ENCODE results near the gene GALNT3. TPM values are rescaled to one million over a fixed set of nuclear protein-coding genes. Genes with fewer than 3 reads are reported as not detected.

Gene GALNT3
- total and polyA plus RNA-seq, 2 of the 13 experiments (the other 11 are each of a cell fraction or from before 2014, with no cell fraction given), result 0.29 to 0.30 TPM

DNA sequence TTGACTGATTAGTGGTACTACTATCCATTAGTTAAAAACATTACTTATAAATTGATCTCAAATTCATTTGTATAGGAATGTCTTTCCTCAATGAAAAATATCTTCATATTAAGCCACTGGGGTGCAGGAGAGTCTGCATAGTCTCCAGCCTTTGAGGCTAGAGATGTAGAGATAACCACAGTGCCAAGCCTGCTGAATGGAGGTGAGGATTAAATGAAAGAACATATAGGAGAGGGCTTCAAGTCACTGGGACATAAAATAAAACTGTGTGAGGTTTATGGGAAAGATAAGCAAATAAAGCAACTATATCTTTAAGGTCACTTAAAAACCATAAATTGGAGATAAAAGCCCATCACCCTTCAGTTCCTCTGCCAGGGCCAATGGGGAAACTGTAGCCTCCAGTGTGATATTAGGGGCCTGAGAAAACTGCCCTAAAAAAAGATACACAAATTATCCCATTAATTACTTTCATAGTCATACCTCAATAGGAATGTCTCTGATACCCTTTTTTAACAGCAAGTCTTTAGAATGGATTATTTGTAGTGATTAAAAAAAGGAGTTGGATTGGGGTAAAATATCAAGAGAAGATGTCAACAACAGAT, 27.6 kb downstream of the GALNT3 start:
- H3K27ac ChIP-seq (ENCODE audit: extremely low read length, insufficient read depth, low read length), result no peak overlapping the region
- intact Hi-C loops (cut with micrococcal nuclease; ENCODE audit: unreplicated experiment), result no loop called here
- in situ Hi-C loops (cut with HindIII; ENCODE audit: extremely low pct_ligation_motif_present, low pct_unique_long_range_greater_than_20kb), result no loop called here
- peaks cover 0 to 4% of the 10 kb centered on the region in 2 experiments; a peak in 2 of 5 replicates for H3K27me3 ChIP-seq (ENCODE audit: control insufficient read depth in 1 of 2, insufficient read depth in 2 of 2, low read length in 2 of 2)
- H3K4me3 ChIP-seq (replicated peaks in 1 of 3; ENCODE audit: insufficient read depth in 1 of 3, low read depth in 2 of 3, low read length in 3 of 3), result no peak overlapping the region
- no peak overlapping the region for H2AFZ ChIP-seq (ENCODE audit: low read length)
- H3K4me2 ChIP-seq (ENCODE audit: low read depth, low read length), result peak overlapping the region; percentile 16; the same call in 1 of the 2 replicates
- peaks cover 13% of the 10 kb centered on the region for H3K4me1 ChIP-seq (ENCODE audit: insufficient read depth, low read length)
- DNase-seq (ENCODE audit: low spot score) (peak; percentile 31), ATAC-seq (peak; percentile 89), FAIRE-seq (peak; percentile 50)
- no peaks in the 10 kb centered on the region for H3K9me3 ChIP-seq (ENCODE audit: low read length)
- no peaks in the 10 kb centered on the region for H3K79me2 ChIP-seq (ENCODE audit: insufficient read depth, low read length)
- H3K36me3 ChIP-seq (replicated peaks in 1 of 2; ENCODE audit: control insufficient read depth in 1 of 2, insufficient read depth in 2 of 2, low read length in 2 of 2), result no peaks in the 10 kb centered on the region
- ChIA-PET POLR2A (no interaction called here), CTCF (ENCODE audit: low intra/inter-chr PET ratio, low total read pairs) (no interaction called here)
- no peaks in the 10 kb centered on the region; the same call in 1 of the 2 replicates for H4K20me1 ChIP-seq (ENCODE audit: insufficient read depth, low read length)
- no peak overlapping the region for H3K9ac ChIP-seq (ENCODE audit: insufficient read depth, low read depth, low read length)
- no TSS peak for BruUV-seq (replicated peaks)
- TF ChIP-seq, protein P1, sequence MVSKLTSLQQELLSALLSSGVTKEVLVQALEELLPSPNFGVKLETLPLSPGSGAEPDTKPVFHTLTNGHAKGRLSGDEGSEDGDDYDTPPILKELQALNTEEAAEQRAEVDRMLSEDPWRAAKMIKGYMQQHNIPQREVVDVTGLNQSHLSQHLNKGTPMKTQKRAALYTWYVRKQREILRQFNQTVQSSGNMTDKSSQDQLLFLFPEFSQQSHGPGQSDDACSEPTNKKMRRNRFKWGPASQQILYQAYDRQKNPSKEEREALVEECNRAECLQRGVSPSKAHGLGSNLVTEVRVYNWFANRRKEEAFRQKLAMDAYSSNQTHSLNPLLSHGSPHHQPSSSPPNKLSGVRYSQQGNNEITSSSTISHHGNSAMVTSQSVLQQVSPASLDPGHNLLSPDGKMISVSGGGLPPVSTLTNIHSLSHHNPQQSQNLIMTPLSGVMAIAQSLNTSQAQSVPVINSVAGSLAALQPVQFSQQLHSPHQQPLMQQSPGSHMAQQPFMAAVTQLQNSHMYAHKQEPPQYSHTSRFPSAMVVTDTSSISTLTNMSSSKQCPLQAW (CRISPR knock-in tag; IDR thresholded peaks at IDR 0.05), result peak; percentile 38; the same call in 1 of the 2 replicates
- TF ChIP-seq, protein P2, sequence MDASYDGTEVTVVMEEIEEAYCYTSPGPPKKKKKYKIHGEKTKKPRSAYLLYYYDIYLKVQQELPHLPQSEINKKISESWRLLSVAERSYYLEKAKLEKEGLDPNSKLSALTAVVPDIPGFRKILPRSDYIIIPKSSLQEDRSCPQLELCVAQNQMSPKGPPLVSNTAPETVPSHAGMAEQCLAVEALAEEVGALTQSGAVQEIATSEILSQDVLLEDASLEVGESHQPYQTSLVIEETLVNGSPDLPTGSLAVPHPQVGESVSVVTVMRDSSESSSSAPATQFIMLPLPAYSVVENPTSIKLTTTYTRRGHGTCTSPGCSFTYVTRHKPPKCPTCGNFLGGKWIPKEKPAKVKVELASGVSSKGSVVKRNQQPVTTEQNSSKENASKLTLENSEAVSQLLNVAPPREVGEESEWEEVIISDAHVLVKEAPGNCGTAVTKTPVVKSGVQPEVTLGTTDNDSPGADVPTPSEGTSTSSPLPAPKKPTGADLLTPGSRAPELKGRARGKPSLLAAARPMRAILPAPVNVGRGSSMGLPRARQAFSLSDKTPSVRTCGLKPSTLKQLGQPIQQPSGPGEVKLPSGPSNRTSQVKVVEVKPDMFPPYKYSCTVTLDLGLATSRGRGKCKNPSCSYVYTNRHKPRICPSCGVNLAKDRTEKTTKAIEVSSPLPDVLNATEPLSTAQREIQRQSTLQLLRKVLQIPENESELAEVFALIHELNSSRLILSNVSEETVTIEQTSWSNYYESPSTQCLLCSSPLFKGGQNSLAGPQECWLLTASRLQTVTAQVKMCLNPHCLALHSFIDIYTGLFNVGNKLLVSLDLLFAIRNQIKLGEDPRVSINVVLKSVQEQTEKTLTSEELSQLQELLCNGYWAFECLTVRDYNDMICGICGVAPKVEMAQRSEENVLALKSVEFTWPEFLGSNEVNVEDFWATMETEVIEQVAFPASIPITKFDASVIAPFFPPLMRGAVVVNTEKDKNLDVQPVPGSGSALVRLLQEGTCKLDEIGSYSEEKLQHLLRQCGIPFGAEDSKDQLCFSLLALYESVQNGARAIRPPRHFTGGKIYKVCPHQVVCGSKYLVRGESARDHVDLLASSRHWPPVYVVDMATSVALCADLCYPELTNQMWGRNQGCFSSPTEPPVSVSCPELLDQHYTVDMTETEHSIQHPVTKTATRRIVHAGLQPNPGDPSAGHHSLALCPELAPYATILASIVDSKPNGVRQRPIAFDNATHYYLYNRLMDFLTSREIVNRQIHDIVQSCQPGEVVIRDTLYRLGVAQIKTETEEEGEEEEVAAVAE (CRISPR knock-in tag; IDR thresholded peaks at IDR 0.05; ENCODE audit: borderline replicate concordance), result no peak
- TF ChIP-seq ZNF747 (CRISPR knock-in tag; IDR thresholded peaks at IDR 0.05; ENCODE audit: borderline replicate concordance), result no peak
- TF ChIP-seq SOX6 (IDR thresholded peaks at IDR 0.05), result no peak
- TF ChIP-seq SOX6 (CRISPR knock-in tag; IDR thresholded peaks at IDR 0.05), result peak; percentile 72
- TF ChIP-seq, protein P3, sequence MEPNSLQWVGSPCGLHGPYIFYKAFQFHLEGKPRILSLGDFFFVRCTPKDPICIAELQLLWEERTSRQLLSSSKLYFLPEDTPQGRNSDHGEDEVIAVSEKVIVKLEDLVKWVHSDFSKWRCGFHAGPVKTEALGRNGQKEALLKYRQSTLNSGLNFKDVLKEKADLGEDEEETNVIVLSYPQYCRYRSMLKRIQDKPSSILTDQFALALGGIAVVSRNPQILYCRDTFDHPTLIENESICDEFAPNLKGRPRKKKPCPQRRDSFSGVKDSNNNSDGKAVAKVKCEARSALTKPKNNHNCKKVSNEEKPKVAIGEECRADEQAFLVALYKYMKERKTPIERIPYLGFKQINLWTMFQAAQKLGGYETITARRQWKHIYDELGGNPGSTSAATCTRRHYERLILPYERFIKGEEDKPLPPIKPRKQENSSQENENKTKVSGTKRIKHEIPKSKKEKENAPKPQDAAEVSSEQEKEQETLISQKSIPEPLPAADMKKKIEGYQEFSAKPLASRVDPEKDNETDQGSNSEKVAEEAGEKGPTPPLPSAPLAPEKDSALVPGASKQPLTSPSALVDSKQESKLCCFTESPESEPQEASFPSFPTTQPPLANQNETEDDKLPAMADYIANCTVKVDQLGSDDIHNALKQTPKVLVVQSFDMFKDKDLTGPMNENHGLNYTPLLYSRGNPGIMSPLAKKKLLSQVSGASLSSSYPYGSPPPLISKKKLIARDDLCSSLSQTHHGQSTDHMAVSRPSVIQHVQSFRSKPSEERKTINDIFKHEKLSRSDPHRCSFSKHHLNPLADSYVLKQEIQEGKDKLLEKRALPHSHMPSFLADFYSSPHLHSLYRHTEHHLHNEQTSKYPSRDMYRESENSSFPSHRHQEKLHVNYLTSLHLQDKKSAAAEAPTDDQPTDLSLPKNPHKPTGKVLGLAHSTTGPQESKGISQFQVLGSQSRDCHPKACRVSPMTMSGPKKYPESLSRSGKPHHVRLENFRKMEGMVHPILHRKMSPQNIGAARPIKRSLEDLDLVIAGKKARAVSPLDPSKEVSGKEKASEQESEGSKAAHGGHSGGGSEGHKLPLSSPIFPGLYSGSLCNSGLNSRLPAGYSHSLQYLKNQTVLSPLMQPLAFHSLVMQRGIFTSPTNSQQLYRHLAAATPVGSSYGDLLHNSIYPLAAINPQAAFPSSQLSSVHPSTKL (CRISPR knock-in tag; IDR thresholded peaks at IDR 0.05), result peak; percentile 40; the same call in 1 of the 2 replicates
- TF ChIP-seq, protein P4, sequence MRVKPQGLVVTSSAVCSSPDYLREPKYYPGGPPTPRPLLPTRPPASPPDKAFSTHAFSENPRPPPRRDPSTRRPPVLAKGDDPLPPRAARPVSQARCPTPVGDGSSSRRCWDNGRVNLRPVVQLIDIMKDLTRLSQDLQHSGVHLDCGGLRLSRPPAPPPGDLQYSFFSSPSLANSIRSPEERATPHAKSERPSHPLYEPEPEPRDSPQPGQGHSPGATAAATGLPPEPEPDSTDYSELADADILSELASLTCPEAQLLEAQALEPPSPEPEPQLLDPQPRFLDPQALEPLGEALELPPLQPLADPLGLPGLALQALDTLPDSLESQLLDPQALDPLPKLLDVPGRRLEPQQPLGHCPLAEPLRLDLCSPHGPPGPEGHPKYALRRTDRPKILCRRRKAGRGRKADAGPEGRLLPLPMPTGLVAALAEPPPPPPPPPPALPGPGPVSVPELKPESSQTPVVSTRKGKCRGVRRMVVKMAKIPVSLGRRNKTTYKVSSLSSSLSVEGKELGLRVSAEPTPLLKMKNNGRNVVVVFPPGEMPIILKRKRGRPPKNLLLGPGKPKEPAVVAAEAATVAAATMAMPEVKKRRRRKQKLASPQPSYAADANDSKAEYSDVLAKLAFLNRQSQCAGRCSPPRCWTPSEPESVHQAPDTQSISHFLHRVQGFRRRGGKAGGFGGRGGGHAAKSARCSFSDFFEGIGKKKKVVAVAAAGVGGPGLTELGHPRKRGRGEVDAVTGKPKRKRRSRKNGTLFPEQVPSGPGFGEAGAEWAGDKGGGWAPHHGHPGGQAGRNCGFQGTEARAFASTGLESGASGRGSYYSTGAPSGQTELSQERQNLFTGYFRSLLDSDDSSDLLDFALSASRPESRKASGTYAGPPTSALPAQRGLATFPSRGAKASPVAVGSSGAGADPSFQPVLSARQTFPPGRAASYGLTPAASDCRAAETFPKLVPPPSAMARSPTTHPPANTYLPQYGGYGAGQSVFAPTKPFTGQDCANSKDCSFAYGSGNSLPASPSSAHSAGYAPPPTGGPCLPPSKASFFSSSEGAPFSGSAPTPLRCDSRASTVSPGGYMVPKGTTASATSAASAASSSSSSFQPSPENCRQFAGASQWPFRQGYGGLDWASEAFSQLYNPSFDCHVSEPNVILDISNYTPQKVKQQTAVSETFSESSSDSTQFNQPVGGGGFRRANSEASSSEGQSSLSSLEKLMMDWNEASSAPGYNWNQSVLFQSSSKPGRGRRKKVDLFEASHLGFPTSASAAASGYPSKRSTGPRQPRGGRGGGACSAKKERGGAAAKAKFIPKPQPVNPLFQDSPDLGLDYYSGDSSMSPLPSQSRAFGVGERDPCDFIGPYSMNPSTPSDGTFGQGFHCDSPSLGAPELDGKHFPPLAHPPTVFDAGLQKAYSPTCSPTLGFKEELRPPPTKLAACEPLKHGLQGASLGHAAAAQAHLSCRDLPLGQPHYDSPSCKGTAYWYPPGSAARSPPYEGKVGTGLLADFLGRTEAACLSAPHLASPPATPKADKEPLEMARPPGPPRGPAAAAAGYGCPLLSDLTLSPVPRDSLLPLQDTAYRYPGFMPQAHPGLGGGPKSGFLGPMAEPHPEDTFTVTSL (CRISPR knock-in tag; IDR thresholded peaks at IDR 0.05; ENCODE audit: borderline replicate concordance), result peak; percentile 21; the same call in 1 of the 2 replicates

All from HepG2 (cell line).